IMR-90 (cell line): ENCODE results near the gene KRT80. TPM values are rescaled to one million over a fixed set of nuclear protein-coding genes. Genes with fewer than 3 reads are reported as not detected.

Source experiments
- ATAC-seq: fragments of 200-7000 bp; cut with Tn5 transposase; 2 replicates; pipeline ENCODE4 v1.9.1; 2020; ENCODE audit warnings: low read depth, mild to moderate bottlenecking, moderate library complexity
- BruUV-seq: library from RNA; stranded (reverse); fragments of 400-500 nt; replicated peaks from 2 replicates; lab custom pipeline; 2021; lab: Mats Ljungman, UMichigan
- CTCF ChIA-PET: fragments of 300-600 bp; formaldehyde crosslinking; extraction: SDS; loops from one replicate; lab custom pipeline; 2021; ENCODE audit warnings: antibody characterized with exemption; lab: Yijun Ruan, JAX
- POLR2A ChIA-PET: fragments of 300-600 bp; sonication (Branson Sonifier 250); formaldehyde crosslinking; loops from one replicate; lab custom pipeline; 2022; ENCODE audit warnings: antibody characterized with exemption; ENCODE audit not compliant: unreplicated experiment; lab: Charles Lee
- DNase-seq: peaks from one replicate; pipeline ENCODE4 v3.0.0; 2013
- H2AFZ ChIP-seq: replicated peaks from 2 replicates; pipeline ENCODE3; 2013; ENCODE audit warnings: low read length, mild to moderate bottlenecking; ENCODE audit not compliant: poor library complexity
- H2AK5ac ChIP-seq: 2 replicates; pipeline ENCODE4 v1.6.1; 2013; ENCODE audit warnings: low read depth, low read length, inconsistent platforms
- H2AK9ac ChIP-seq: replicated peaks from 2 replicates; pipeline ENCODE3; 2013; ENCODE audit warnings: mild to moderate bottlenecking, low read depth, low read length, moderate library complexity; ENCODE audit not compliant: poor library complexity
- H2BK120ac ChIP-seq: 2 replicates; pipeline ENCODE4 v1.6.1; 2013; ENCODE audit warnings: low read depth, low read length, inconsistent platforms
- H2BK15ac ChIP-seq: 3 replicates; pipeline ENCODE4 v1.6.1; 2013; ENCODE audit warnings: low read depth, low read length, inconsistent platforms
- H2BK20ac ChIP-seq: 2 replicates; pipeline ENCODE4 v1.6.1; 2013; ENCODE audit warnings: low read depth, mild to moderate bottlenecking, inconsistent platforms, low read length, moderate library complexity
- H2BK5ac ChIP-seq: 2 replicates; pipeline ENCODE4 v1.6.1; 2013; ENCODE audit warnings: mild to moderate bottlenecking, low read depth, low read length, inconsistent platforms; ENCODE audit not compliant: poor library complexity, severe bottlenecking
- H3K14ac ChIP-seq: replicated peaks from 2 replicates; pipeline ENCODE4 v1.6.1; 2013; ENCODE audit warnings: low read depth, low read length, inconsistent platforms
- H3K18ac ChIP-seq: 2 replicates; pipeline ENCODE4 v1.6.1; 2013; ENCODE audit warnings: low read depth, low read length, control low read depth
- H3K23ac ChIP-seq: 2 replicates; pipeline ENCODE4 v1.6.1; 2013; ENCODE audit warnings: low read depth, low read length, inconsistent platforms
- H3K27ac ChIP-seq: 2 replicates; pipeline ENCODE4 v1.5.1; 2013; ENCODE audit warnings: mild to moderate bottlenecking, control low read depth, low read length; ENCODE audit not compliant: insufficient read depth
- H3K27me3 ChIP-seq: 2 replicates; pipeline ENCODE4 v1.6.1; 2013; ENCODE audit warnings: low read length; ENCODE audit not compliant: control insufficient read depth, insufficient read depth
- H3K36me3 ChIP-seq: 2 replicates; pipeline ENCODE4 v1.6.1; 2013; ENCODE audit warnings: low read length, mixed read lengths; ENCODE audit not compliant: control insufficient read depth, insufficient read depth
- H3K4ac ChIP-seq: 2 replicates; pipeline ENCODE4 v1.6.1; 2013; ENCODE audit warnings: low read depth, low read length, inconsistent platforms
- H3K4me1 ChIP-seq: 2 replicates; pipeline ENCODE4 v1.6.1; 2013; ENCODE audit warnings: low read length, mixed read lengths; ENCODE audit not compliant: control insufficient read depth, insufficient read depth
- H3K4me2 ChIP-seq: 2 replicates; pipeline ENCODE4 v1.6.1; 2013; ENCODE audit warnings: low read depth, mild to moderate bottlenecking, control low read depth, low read length, moderate library complexity
- H3K4me3 ChIP-seq: 2 replicates; pipeline ENCODE4 v1.5.1; 2013; ENCODE audit warnings: low read depth, mild to moderate bottlenecking, control low read depth, low read length, moderate library complexity; ENCODE audit not compliant: insufficient read depth
- H3K56ac ChIP-seq: 2 replicates; pipeline ENCODE4 v1.6.1; 2013; ENCODE audit warnings: low read length, inconsistent platforms; ENCODE audit not compliant: insufficient read depth; ENCODE audit errors: extremely low read depth
- H3K79me1 ChIP-seq, 2 experiments: 2 replicates each; pipeline ENCODE4 v1.6.1; 2013; ENCODE audit warnings: low read length in 2 of 2, inconsistent platforms in 1 of 2, low read depth in 1 of 2
- H3K9ac ChIP-seq: 2 replicates; pipeline ENCODE4 v1.6.1; 2013; ENCODE audit warnings: low read depth, low read length, control low read depth
- H3K9me1 ChIP-seq: 2 replicates; pipeline ENCODE4 v1.6.1; 2013; ENCODE audit warnings: low read length, inconsistent platforms; ENCODE audit not compliant: insufficient read depth
- H3K9me3 ChIP-seq: 2 replicates; pipeline ENCODE4 v1.6.1; 2013; ENCODE audit warnings: low read length; ENCODE audit not compliant: control insufficient read depth, insufficient read depth
- H4K20me1 ChIP-seq: 2 replicates; pipeline ENCODE4 v1.6.1; 2013; ENCODE audit warnings: low read length, inconsistent platforms; ENCODE audit not compliant: insufficient read depth
- H4K5ac ChIP-seq: 2 replicates; pipeline ENCODE4 v1.6.1; 2013; ENCODE audit warnings: mild to moderate bottlenecking, low read depth, low read length, control low read depth
- H4K8ac ChIP-seq, 2 experiments: 2 replicates each; pipeline ENCODE4 v1.6.1; 2013; ENCODE audit warnings: low read depth in 2 of 2, low read length in 2 of 2, control low read depth in 1 of 2, inconsistent platforms in 1 of 2
- H4K91ac ChIP-seq: 2 replicates; pipeline ENCODE4 v1.6.1; 2013; ENCODE audit warnings: low read depth, low read length, inconsistent platforms; ENCODE audit not compliant: insufficient read depth
- BHLHE40 ChIP-seq: fragments of 150-350 bp; IDR thresholded peaks from 2 replicates; pipeline ENCODE4 v1.6.1; 2016; ENCODE audit warnings: mild to moderate bottlenecking, low read depth, low read length
- FOS ChIP-seq: fragments of 150-350 bp; IDR thresholded peaks from 2 replicates; pipeline ENCODE4 v1.6.1; 2016; ENCODE audit warnings: low read depth, low read length
- MAZ ChIP-seq: IDR thresholded peaks from 2 replicates; pipeline ENCODE4 v1.6.1; 2012; ENCODE audit warnings: low read depth, mild to moderate bottlenecking, low read length, improper control_type of control experiment, moderate library complexity, borderline replicate concordance
- RCOR1 ChIP-seq: IDR thresholded peaks from 2 replicates; pipeline ENCODE4 v1.6.1; 2012; ENCODE audit warnings: mild to moderate bottlenecking, low read length, improper control_type of control experiment; ENCODE audit not compliant: insufficient replicate concordance
- SMC3 ChIP-seq: fragments of 150-350 bp; IDR thresholded peaks from 2 replicates; pipeline ENCODE4 v1.6.1; 2016; ENCODE audit warnings: low read depth, mild to moderate bottlenecking, antibody characterized with exemption, low read length, moderate library complexity
- USF2 ChIP-seq: fragments of 150-350 bp; IDR thresholded peaks from 2 replicates; pipeline ENCODE4 v1.6.1; 2017; ENCODE audit warnings: mild to moderate bottlenecking, antibody characterized with exemption, low read length, low read depth
- WGBS, 2 experiments: methylation state at CpG; one replicate each; pipeline versions ENCODE4 v1.1.5 to v1.1.7; 2013; ENCODE audit warnings: missing lambda C conversion rate in 2 of 2; ENCODE audit not compliant: insufficient read length in 1 of 2; ENCODE audit errors: extremely low coverage in 2 of 2; 5-methylcytosine and 5-hydroxymethylcytosine counted together
- dilution Hi-C: fragments of 300-500 bp; cut with HindIII; formaldehyde crosslinking; loops from one replicate; pipeline ENCODE4 v1.14.3; 2018; ENCODE audit warnings: low sequenced_read_pairs; ENCODE audit not compliant: unreplicated experiment
- in situ Hi-C: fragments of 300-500 bp; cut with MboI; formaldehyde crosslinking; loops from 3 replicates; pipeline ENCODE4 v1.14.3; 2019; ENCODE audit warnings: low sequenced_read_pairs, inconsistent platforms, mixed read lengths
- intact Hi-C: fragments of 100-400 bp; cut with micrococcal nuclease; formaldehyde crosslinking; loops from 2 replicates; pipeline ENCODE4 v1.10.0; 2022
- polyA plus RNA-seq, 3 experiments: library from polyadenylated mRNA; depleted of rRNA; stranded (reverse); fragments of >200 nt; gene quantifications; 2 replicates each; pipeline ENCODE4 v1.2.3, GENCODE V29; 2012; ENCODE audit warnings: low replicate concordance in 1 of 3
- total RNA-seq: library from RNA; depleted of rRNA; stranded (reverse); fragments of >200 nt; gene quantifications from 2 replicates; pipeline ENCODE4 v1.2.3, GENCODE V29; 2012
- TF ChIP-seq, protein P1 (sequence below): conservative IDR thresholded peaks from 2 replicates; pipeline ENCODE4 v1.5.1; 2012; ENCODE audit warnings: mild to moderate bottlenecking, low read depth, low read length, improper control_type of control experiment

Gene KRT80
- total and polyA plus RNA-seq, 2 of the 4 experiments (the other 2 are of a cell fraction), result 0.54 to 3.4 TPM

DNA sequence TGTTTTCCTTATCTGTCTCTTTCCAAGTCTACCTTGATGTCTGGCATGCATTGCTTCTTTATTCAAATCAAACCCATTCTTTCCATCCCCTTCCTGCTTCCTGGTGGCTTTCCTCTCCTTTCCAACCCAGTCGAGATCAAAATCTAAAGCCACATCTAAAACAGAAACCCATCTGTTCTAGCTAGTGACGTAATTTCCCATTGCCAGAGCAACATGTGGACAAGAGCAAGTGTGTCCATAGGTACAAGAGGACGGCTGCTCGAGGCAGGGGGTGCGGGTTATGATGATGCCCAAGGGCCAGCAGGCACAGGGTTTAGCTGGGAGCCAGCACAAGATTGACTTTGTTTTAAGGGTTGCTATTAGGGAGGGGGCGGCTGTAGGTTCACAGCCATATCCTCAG lies 7.0 kb downstream of the KRT80 start:
- H3K4me3 ChIP-seq, result no peak overlapping the region
- H3K27me3 ChIP-seq, result no peaks in the 10 kb centered on the region
- no TSS peak for BruUV-seq
- peak; percentile 15 for DNase-seq
- peak overlapping the region; percentile 99; the same call in 1 of the 2 replicates for H3K14ac ChIP-seq
- 0 out of 2 replicates have a peak overlapping the region, but pooled peaks have one; percentile 61 for H3K23ac ChIP-seq
- in situ Hi-C loops (no loop called here), dilution Hi-C loops (no loop called here), intact Hi-C loops (no loop called here)
- H2BK120ac ChIP-seq, result peak overlapping the region; percentile 100
- peak overlapping the region; percentile 99; the same call in 2 of the 3 replicates for H2BK15ac ChIP-seq
- H3K79me1 ChIP-seq, result peaks cover 0 to 65% of the 10 kb centered on the region in 2 experiments; a peak in 3 of 4 replicates
- H3K56ac ChIP-seq, result no peak overlapping the region
- ChIA-PET POLR2A (interaction anchor here (0.7 kb wide), 1 partner anchor 9 kb away, joined by 3 read pairs; no protein-coding TSS in a partner anchor), CTCF (no interaction called here)
- H4K5ac ChIP-seq, result no peak overlapping the region
- 73% methylated on average over 4 of the region's 6 CpGs; no CpG with 5 or more reads in 1 of the 2 experiments for WGBS, 2 experiments
- no peak overlapping the region for H2BK5ac ChIP-seq
- no peak overlapping the region for H3K9ac ChIP-seq
- peak overlapping the region; percentile 96 for H2AK5ac ChIP-seq
- H3K18ac ChIP-seq, result no peak overlapping the region
- H3K27ac ChIP-seq, result no peak overlapping the region
- no peak overlapping the region for H2AFZ ChIP-seq
- peaks cover 60% of the 10 kb centered on the region for H3K4me1 ChIP-seq
- H4K20me1 ChIP-seq, result no peaks in the 10 kb centered on the region
- H4K91ac ChIP-seq, result peak overlapping the region; percentile 99
- H3K9me1 ChIP-seq, result peaks cover 61% of the 10 kb centered on the region
- peak overlapping the region; percentile 99 for H2BK20ac ChIP-seq
- H3K9me3 ChIP-seq, result no peaks in the 10 kb centered on the region
- TF ChIP-seq MAZ, result no peak
- no peak for TF ChIP-seq BHLHE40
- TF ChIP-seq RCOR1, result no peak
- TF ChIP-seq SMC3, result no peak
- no peak for TF ChIP-seq FOS
- no peak for TF ChIP-seq USF2
- TF ChIP-seq, protein P1, sequence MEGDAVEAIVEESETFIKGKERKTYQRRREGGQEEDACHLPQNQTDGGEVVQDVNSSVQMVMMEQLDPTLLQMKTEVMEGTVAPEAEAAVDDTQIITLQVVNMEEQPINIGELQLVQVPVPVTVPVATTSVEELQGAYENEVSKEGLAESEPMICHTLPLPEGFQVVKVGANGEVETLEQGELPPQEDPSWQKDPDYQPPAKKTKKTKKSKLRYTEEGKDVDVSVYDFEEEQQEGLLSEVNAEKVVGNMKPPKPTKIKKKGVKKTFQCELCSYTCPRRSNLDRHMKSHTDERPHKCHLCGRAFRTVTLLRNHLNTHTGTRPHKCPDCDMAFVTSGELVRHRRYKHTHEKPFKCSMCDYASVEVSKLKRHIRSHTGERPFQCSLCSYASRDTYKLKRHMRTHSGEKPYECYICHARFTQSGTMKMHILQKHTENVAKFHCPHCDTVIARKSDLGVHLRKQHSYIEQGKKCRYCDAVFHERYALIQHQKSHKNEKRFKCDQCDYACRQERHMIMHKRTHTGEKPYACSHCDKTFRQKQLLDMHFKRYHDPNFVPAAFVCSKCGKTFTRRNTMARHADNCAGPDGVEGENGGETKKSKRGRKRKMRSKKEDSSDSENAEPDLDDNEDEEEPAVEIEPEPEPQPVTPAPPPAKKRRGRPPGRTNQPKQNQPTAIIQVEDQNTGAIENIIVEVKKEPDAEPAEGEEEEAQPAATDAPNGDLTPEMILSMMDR, result no peak
- no peak for ATAC-seq
- no peak overlapping the region for H3K4me2 ChIP-seq
- H3K4ac ChIP-seq, result peak overlapping the region; percentile 98
- peak overlapping the region; percentile 38 to 98; a peak in 3 of 4 replicates for H4K8ac ChIP-seq
- no peaks in the 10 kb centered on the region for H3K36me3 ChIP-seq
- peak overlapping the region; percentile 97 for H2AK9ac ChIP-seq
